Small intestine (tissue), 7 donors: ENCODE results near the gene TAC1. TPM values are rescaled to one million over a fixed set of nuclear protein-coding genes. Genes with fewer than 3 reads are reported as not detected.
A peak's percentile ranks its signal among the peaks of the same experiment; 100 is the strongest.
"Not testable (repeated sequence)": the region's sequence is repeated elsewhere in the genome, so short reads cannot be mapped to it uniquely, and the experiment has no call there.

Source experiments
- DNase-seq, 2 donors: peaks; one replicate each; pipeline versions ENCODE4 v3.0.0 to v3.0.0-alpha.2; 2013
- FAIRE-seq: peaks from 2 replicates; lab custom pipeline; 2012; peaks lifted over from hg19 to GRCh38; lab: Jason Lieb, UNC
- H3K27ac ChIP-seq, 3 donors: one replicate each; pipeline ENCODE4 v1.5.1; 2013; ENCODE audit warnings: low read length in 2 of 3, mild to moderate bottlenecking in 2 of 3, control low read depth in 1 of 3, inconsistent platforms in 1 of 3, low read depth in 1 of 3, moderate library complexity in 1 of 3
- H3K27me3 ChIP-seq, 3 donors: one replicate each; pipeline ENCODE4 v1.6.1; 2013; ENCODE audit warnings: low read length in 3 of 3, inconsistent platforms in 1 of 3; ENCODE audit not compliant: control insufficient read depth in 3 of 3, insufficient read depth in 3 of 3
- H3K36me3 ChIP-seq, 3 donors: one replicate each; pipeline ENCODE4 v1.6.1; 2013; ENCODE audit warnings: low read length in 3 of 3, inconsistent platforms in 1 of 3, low read depth in 1 of 3, mild to moderate bottlenecking in 1 of 3, moderate library complexity in 1 of 3; ENCODE audit not compliant: control insufficient read depth in 3 of 3, insufficient read depth in 2 of 3
- H3K4me1 ChIP-seq, 3 donors: one replicate each; pipeline ENCODE4 v1.6.1; 2013; ENCODE audit warnings: low read length in 2 of 3, inconsistent platforms in 1 of 3, low read depth in 1 of 3, mild to moderate bottlenecking in 1 of 3, moderate library complexity in 1 of 3; ENCODE audit not compliant: control insufficient read depth in 3 of 3, insufficient read depth in 2 of 3
- H3K4me3 ChIP-seq, 3 donors: one replicate each; pipeline ENCODE4 v1.5.1; 2013; ENCODE audit warnings: low read length in 3 of 3, control low read depth in 1 of 3, inconsistent platforms in 1 of 3, low read depth in 1 of 3, mild to moderate bottlenecking in 1 of 3, moderate library complexity in 1 of 3
- H3K9me3 ChIP-seq, 2 donors: one replicate each; pipeline ENCODE4 v1.6.1; 2013; ENCODE audit warnings: low read depth in 1 of 2, low read length in 1 of 2; ENCODE audit not compliant: control insufficient read depth in 2 of 2, insufficient read depth in 1 of 2
- WGBS, 3 donors: extraction: QIAGEN DNeasy Blood & Tissue Kit; methylation state at CpG; one replicate each; pipeline ENCODE4 v1.1.7; 2013; 5-methylcytosine and 5-hydroxymethylcytosine counted together
- polyA plus RNA-seq, 4 donors: library from polyadenylated mRNA; stranded (reverse) in 3 of 4; unstranded in 1 of 4; fragments of 200-250 nt in 3 of 4; fragments of 120-200 nt in 1 of 4; gene quantifications; one replicate each; pipeline versions ENCODE4 v1.2.1 to v1.2.3, GENCODE V29; 2013
- donor health status: healthy with polysubstance abuse.
- donor health status: control.
- donor health status: control.
- donor health status: Bipolar disorder and iron deficiency.
- donor health status: healthy.

Gene TAC1
- polyA plus RNA-seq, 4 donors: 1.4 to 50.7 TPM; not detected in 2

DNA sequence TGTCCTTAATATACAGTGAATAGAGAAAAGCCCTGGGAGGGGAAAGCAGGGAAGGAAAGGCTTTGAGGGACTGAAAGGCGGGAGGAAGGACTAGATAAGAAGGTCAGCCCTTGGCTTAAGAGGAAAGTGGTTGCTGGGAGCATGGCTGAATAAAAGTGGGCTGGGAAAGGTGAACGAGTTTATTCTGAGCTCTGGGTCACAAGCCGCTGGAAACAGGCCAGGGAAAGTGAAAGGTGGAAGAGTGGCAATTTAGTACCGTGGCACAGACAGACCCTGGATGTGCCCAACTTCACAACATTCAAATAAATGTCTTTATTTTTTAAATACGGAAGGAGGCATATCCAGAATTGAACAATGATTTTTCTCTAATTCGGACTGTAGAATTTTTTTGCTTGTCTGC is 39.7 kb downstream of the TAC1 start:
- Histone ChIP-seq H3K9me3 (no peaks in the 10 kb centered on the region), H3K4me1 (peaks cover 0 to 23% (median 0%) of the 10 kb centered on the region in 3 donors), H3K36me3 (no peaks in the 10 kb centered on the region), H3K27ac (peak overlapping the region; percentile 20 to 77 (median 54)), H3K4me3 (no peak overlapping the region), H3K27me3 (no peaks in the 10 kb centered on the region)
- WGBS, 3 donors: 29 to 53% (median 40%) methylated on average over 6 of the region's 6 CpGs
- peak; percentile 59 to 61 for DNase-seq
- FAIRE-seq: no peak

DNA sequence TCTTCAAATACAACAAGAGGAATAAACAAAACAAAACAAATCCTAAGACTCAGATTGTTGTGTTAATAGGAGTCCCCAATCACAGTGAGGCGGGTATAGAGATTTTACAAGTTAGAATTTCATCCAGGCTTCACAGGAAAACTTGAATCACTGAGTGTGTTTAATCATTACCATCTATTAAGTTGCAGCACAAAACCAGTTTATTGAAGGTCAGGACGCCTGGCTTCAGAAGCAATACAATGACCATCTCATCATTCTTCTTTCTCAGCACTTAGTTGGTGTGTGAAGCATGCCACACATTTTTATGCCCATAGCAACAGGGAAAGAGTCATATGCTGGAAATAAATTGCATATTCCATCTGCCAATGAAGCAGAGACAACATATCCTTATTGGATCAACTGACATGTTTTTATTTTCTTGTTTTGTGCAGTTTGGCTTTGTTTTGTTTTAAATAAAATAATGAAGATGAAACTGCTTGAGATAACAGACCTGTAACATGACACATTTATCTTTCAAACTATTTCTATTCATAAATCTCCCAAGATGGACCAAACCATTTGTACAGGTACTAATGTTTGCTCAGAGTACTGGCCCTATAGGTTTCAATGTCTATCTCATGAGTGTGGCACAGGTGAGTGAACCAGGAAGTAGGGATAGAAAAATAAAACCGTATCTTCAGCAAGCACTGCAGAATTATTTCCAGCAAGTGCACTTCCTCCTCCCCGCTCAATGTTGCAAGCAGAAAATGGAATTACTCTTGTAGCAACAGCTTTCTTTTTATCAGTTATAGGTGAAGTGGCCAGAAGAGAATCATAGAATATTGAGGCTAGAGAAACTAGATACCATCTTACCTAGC is 40.4 kb downstream of the TAC1 start:
- 17 to 49% (median 26%) methylated on average over 4 of the region's 4 CpGs for WGBS, 3 donors
- Histone ChIP-seq H3K27me3 (no peaks in the 10 kb centered on the region), H3K9me3 (no peaks in the 10 kb centered on the region), H3K4me3 (no peak overlapping the region), H3K4me1 (peaks cover 0 to 23% (median 0%) of the 10 kb centered on the region in 3 donors), H3K36me3 (no peaks in the 10 kb centered on the region), H3K27ac (peak overlapping the region in 2 of 3 donors; percentile 77 to 81)
- FAIRE-seq (no peak), DNase-seq (peak; percentile 85 to 89)

GRCh38 chr7:97786398-97786797 is 54.5 kb downstream of the TAC1 start:
- WGBS, 3 donors: 84 to 89% (median 88%) methylated on average over 7 of the region's 7 CpGs
- not testable (repeated sequence) for H3K4me1 ChIP-seq, H3K27me3 ChIP-seq, H3K36me3 ChIP-seq, H3K4me3 ChIP-seq, DNase-seq, H3K9me3 ChIP-seq, FAIRE-seq, H3K27ac ChIP-seq

Other genes with a start within 250 kb of the TAC1 start
- gene ASNS, start 140.3 kb downstream of the TAC1 start, polyA plus RNA-seq: 10 to 100 TPM in 3 of 4 donors, 1 to 10 TPM in 1; 9.8 to 76.9 (median 17.3) TPM